NB4 (cell line): ENCODE data around the gene RNF220.

Experiments
- CTCF ChIP-seq: IDR thresholded peaks from one replicate; pipeline ENCODE4 v1.5.1; 2012; ENCODE audit warnings: low read depth, low read length
- MYC ChIP-seq: IDR thresholded peaks from 2 replicates; pipeline ENCODE4 v1.6.1; 2011; ENCODE audit warnings: low read depth, low read length
- POLR2A ChIP-seq: IDR thresholded peaks from 2 replicates; pipeline ENCODE4 v1.6.1; 2011; ENCODE audit warnings: mild to moderate bottlenecking; ENCODE audit not compliant: insufficient read length; ENCODE audit errors: extremely low read depth

DNA sequence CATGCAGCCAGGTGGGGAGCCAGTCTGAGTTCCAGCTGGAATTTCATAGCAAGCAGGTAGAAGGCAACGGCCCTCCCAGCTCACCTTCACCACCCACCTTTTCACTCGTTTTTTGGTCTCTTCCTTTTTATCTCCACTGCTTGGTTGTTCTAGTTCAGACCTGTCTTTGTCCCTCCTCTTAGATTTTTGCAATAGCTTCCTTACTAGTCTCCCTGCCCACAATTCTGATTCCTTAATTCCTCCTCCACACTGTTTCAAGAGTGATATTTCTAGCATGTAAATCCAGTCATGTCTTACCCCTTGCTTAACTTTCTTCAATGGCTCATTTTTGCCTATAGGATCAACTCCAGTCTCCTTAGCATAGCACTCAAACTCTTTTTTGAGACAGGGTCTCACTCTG, 149.7 kb downstream of the RNF220 start:
- TF ChIP-seq POLR2A (no peak), CTCF (no peak), MYC (no peak)
